ENCODE results near the gene KHDC3L. TPM values are rescaled to one million over a fixed set of nuclear protein-coding genes. Genes with fewer than 3 reads are reported as not detected.

The KHDC3L gene
- total RNA-seq, 2 experiments from 2014 or later = not detected

DNA sequence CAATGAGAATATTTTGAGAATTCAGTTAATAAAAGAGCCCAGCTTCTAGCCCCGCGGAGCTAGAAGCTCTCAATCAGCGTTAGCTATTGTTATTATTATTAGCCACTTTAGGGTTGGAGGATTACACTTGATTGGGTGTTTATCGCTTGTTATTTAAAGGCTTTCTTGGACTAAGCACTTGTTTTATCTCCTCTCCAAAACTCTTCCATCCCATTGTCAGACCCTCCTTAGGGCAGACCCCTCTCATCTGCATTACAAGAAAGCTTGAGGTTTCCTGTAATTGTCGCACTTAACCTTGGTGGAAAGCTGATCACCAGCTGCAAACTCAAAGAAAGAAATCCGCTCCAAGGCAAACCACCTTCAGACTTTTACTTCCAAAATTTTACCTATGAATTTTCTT is 13.1 kb upstream of the KHDC3L start:
- CTCF ChIA-PET = interaction anchor here (0.6 to 1.7 kb wide), 2 partner anchors 39 to 921 kb away, joined by 3 to 9 read pairs; no protein-coding TSS in a partner anchor

DNA sequence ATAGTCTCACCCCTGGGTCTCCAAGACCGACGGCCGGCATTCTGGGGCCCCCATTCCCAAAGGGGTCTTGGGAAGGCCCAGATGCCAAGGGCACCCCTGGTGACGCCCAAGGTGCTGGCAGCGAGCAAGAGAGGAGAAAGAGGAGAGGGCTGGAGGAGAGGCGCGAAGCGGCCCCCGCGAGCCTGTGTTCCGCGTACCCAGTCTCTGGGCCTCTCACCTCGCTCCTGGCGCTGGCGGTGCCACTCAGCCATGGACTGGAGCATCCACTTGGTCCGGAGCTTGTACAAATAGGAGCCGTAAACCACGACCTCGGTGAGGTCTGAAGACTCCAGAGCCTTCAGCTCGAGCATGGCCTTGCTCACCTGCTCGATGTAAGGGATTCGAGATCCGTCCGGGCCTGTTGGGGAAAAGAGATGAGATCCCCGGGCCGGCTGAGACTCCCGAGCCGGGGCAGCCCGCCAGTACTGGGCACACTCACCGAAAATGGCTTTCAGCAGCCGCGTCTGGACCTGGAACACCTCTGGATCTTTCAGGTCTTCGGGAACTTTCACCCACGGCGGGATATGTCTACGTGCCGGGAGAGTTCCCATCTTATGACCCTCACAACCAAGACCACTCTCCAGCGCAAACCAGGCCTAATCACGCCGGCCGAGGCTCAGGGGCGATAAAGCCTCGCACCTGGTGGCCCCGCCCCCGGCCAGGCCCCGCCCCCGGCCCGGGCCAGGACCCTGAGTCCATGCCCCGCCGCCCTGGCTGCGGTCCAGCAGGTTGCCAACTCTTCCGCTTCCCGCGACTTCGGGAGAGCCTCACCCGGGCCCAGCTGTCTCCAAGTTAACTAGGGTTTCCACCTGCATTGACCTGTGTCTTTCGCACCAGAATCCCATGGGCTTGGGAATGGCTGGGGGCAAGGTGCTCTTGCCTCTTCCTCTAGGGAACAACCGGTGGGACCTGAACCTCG is 8.5 kb upstream of the KHDC3L start, which contains the start of gene DPPA5:
Gene DPPA5 (minus strand): TSS at position 641 of the 958 bp plus-strand sequence. CDS start 51 bp downstream, at position 590.
- DNase-seq = no peak
- Mint-ChIP-seq H3K27me3 (ENCODE audit: low read depth) (peaks cover 13% of the 10 kb centered on the region), H3K4me3 (no peak within 1 kb of the TSS), H3K27ac (no peak within 1 kb of the TSS), H3K36me3 (ENCODE audit: low read depth) (no peaks in the 10 kb centered on the region), H3K4me1 (ENCODE audit: low read depth) (no peaks in the 10 kb centered on the region), H3K9me3 (no peaks in the 10 kb centered on the region)
- CTCF ChIA-PET = no interaction called here
- intact Hi-C loops (cut with micrococcal nuclease) = no loop called here

More for the DNA sequence above, 13.1 kb upstream of the KHDC3L start:
- Mint-ChIP-seq H3K4me1 (ENCODE audit: low read depth) (no peaks in the 10 kb centered on the region), H3K27ac (no peak overlapping the region), H3K9me3 (no peaks in the 10 kb centered on the region), H3K36me3 (ENCODE audit: low read depth) (no peaks in the 10 kb centered on the region), H3K27me3 (ENCODE audit: low read depth) (peaks cover 22% of the 10 kb centered on the region), H3K4me3 (no peak overlapping the region)
- DNase-seq = no peak
- intact Hi-C loops (cut with micrococcal nuclease) = no loop called here

DNA sequence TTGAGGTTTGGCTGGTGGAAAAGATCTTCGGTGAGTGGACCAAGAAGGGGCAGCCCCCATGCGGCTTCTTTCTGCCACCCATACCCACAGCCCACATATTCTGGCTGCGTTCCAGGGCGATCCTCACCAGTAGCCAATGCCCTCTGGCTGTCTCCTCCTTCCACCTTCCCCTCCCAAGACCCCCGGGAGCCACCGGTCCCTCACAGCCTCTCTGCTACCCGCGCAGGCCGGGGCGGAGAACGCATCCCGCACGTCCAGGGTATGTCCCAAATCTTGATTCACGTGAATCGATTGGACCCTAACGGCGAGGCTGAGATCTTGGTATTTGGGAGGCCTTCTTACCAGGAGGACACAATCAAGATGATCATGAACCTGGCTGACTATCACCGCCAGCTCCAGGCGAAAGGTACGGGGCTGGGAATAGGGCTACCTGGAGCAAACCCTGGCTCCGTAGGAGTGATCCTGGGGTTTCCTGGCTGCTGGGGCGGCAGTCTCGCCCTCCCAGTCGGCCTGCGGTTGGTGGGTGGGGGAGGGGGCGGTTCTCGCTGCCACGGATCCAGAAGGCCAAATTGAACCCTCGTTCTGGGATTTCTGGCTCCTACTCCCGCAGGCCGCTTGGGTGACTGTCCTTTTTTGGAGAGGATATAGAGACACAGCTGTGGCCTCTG is 545 bp downstream of the KHDC3L start:
- H3K4me1 Mint-ChIP-seq (ENCODE audit: low read depth) = no peaks in the 10 kb centered on the region
- no peak overlapping the region for H3K4me3 Mint-ChIP-seq
- H3K9me3 Mint-ChIP-seq = no peaks in the 10 kb centered on the region
- H3K27me3 Mint-ChIP-seq (ENCODE audit: low read depth) = no peaks in the 10 kb centered on the region
- CTCF ChIA-PET = no interaction called here
- intact Hi-C loops (cut with micrococcal nuclease) = no loop called here
- H3K27ac Mint-ChIP-seq = no peak overlapping the region
- no peaks in the 10 kb centered on the region for H3K36me3 Mint-ChIP-seq (ENCODE audit: low read depth)
- DNase-seq = no peak

DNA sequence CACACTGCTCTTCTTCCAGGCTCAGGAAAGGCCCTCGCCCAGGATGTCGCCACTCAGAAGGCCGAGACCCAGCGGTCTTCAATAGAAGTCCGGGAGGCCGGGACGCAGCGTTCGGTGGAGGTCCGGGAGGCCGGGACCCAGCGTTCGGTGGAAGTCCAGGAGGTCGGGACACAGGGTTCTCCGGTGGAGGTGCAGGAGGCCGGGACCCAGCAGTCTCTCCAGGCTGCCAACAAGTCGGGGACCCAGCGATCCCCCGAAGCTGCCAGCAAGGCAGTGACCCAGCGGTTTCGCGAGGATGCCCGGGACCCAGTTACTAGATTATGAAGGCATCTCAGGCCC is 1.0 kb downstream of the KHDC3L start:
- Mint-ChIP-seq H3K4me3 (no peak overlapping the region), H3K9me3 (no peaks in the 10 kb centered on the region), H3K27ac (no peak overlapping the region), H3K27me3 (ENCODE audit: low read depth) (no peaks in the 10 kb centered on the region), H3K4me1 (ENCODE audit: low read depth) (no peaks in the 10 kb centered on the region), H3K36me3 (ENCODE audit: low read depth) (no peaks in the 10 kb centered on the region)
- no peak for DNase-seq
- intact Hi-C loops (cut with micrococcal nuclease) = no loop called here
- CTCF ChIA-PET = no interaction called here

DNA sequence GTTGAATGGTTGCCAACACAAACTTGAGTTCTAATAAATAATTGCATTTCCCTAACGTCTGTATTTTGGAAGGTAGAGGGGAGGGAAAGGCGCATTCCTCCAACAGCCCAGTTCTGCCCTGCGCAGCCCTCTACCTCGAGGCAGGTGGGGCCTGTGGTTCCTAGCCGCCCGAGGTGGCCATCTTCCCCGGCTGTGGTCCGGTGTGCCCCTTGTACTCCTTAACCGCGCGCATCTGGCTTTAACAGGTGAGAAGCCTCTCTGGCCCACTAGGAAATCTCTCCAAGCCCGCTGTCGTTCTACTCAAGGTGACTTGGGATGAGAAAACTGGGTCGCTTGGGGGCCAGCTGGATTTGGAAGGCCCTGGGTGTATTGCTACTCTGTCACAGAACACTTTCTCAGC is 1.7 kb downstream of the KHDC3L start:
- no peak overlapping the region for H3K4me3 Mint-ChIP-seq
- no peaks in the 10 kb centered on the region for H3K4me1 Mint-ChIP-seq (ENCODE audit: low read depth)
- H3K36me3 Mint-ChIP-seq (ENCODE audit: low read depth) = no peaks in the 10 kb centered on the region
- CTCF ChIA-PET = no interaction called here
- DNase-seq = no peak
- H3K27ac Mint-ChIP-seq = no peak overlapping the region
- intact Hi-C loops (cut with micrococcal nuclease) = no loop called here
- no peaks in the 10 kb centered on the region for H3K9me3 Mint-ChIP-seq
- no peaks in the 10 kb centered on the region for H3K27me3 Mint-ChIP-seq (ENCODE audit: low read depth)

DNA sequence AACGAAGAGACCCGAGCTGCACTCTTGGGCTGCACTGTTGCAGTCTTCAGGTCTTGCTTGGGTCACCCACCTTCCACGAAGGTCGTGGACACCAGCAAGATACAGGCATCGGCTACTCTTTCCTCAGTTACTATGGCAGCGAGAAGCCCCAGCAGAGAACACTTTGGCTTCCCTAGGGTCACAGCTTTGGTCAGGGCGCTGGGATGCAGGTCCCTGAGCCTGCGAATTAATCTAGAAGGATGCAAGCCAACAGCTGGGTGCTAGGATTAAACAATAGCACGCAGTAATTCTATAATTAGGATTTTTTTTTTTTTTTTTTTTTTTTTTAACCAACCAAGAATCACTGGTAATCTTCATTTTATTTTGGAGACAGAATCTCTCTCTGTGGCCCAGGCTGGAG is 2.1 kb downstream of the KHDC3L start:
- intact Hi-C loops (cut with micrococcal nuclease) = no loop called here
- Mint-ChIP-seq H3K27ac (no peak overlapping the region), H3K27me3 (ENCODE audit: low read depth) (no peaks in the 10 kb centered on the region), H3K9me3 (no peaks in the 10 kb centered on the region), H3K4me1 (ENCODE audit: low read depth) (no peaks in the 10 kb centered on the region), H3K4me3 (no peak overlapping the region), H3K36me3 (ENCODE audit: low read depth) (no peaks in the 10 kb centered on the region)
- CTCF ChIA-PET = interaction anchor here (1.6 kb wide), 1 partner anchor 25 kb away, joined by 4 read pairs; no protein-coding TSS in a partner anchor
- no peak for DNase-seq

DNA sequence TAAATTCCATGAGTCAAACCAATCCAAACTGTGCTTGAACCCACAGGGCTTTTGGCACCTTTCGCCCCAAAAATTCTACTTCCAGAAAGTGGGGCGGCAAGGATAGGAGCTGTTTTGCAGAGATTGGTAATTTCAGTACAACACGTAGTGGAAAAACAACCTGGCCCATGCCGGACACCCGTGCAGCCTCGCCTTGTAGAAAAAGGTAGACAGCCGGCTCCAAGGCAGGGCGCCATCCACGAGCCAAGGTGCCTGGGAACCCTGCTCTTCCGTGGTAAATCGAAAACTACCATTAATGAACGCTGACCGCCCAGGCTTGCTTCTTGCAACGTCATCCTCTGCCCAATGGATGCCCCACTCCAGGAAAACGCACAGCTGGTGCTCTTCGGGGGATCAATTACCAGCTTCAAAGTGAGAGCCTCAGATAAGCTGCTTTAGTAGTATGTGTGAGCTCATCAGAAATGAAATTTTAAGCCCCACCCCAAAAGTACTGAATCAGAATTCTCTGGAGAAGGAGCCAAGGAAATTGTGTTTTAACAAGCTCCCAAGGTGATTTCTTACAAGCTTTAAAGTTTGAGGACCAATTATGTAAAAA is 5.4 kb downstream of the KHDC3L start:
- no peak for DNase-seq
- Mint-ChIP-seq H3K9me3 (peaks cover 10% of the 10 kb centered on the region), H3K27me3 (ENCODE audit: low read depth) (no peaks in the 10 kb centered on the region), H3K36me3 (ENCODE audit: low read depth) (no peaks in the 10 kb centered on the region), H3K4me3 (no peak overlapping the region), H3K27ac (no peak overlapping the region), H3K4me1 (ENCODE audit: low read depth) (no peaks in the 10 kb centered on the region)
- intact Hi-C loops (cut with micrococcal nuclease) = no loop called here
- CTCF ChIA-PET = interaction anchor here (0.5 to 0.6 kb wide), 2 partner anchors 51 to 244 kb away, joined by 3 read pairs; no protein-coding TSS in a partner anchor

DNA sequence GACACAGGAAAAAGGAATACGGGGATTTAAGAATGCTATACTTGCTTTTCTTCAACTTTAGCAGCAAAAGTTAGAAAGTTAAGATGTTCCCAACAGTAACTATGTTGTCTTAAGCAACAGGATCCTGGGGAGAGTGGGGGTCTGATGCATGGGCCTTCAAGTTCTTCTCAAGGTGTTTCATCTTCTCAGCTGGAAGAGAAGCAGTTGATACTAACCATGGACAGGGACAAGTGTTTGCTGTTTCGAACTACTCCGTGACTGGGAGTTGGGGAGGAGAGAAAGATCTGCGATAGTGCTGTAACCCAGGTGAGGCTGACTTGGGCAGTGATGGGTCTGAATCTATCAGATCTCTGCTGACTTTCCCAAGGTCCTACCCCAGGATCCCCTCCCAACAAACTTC is 6.2 kb downstream of the KHDC3L start:
- CTCF ChIA-PET = interaction anchor here (0.5 to 0.6 kb wide), 3 partner anchors 50 to 243 kb away, joined by 3 read pairs; no protein-coding TSS in a partner anchor
- no peaks in the 10 kb centered on the region for H3K4me1 Mint-ChIP-seq (ENCODE audit: low read depth)
- DNase-seq = no peak
- H3K4me3 Mint-ChIP-seq = no peak overlapping the region
- H3K36me3 Mint-ChIP-seq (ENCODE audit: low read depth) = no peaks in the 10 kb centered on the region
- H3K27ac Mint-ChIP-seq = no peak overlapping the region
- no peaks in the 10 kb centered on the region for H3K27me3 Mint-ChIP-seq (ENCODE audit: low read depth)
- H3K9me3 Mint-ChIP-seq = peaks cover 10% of the 10 kb centered on the region
- intact Hi-C loops (cut with micrococcal nuclease) = no loop called here

DNA sequence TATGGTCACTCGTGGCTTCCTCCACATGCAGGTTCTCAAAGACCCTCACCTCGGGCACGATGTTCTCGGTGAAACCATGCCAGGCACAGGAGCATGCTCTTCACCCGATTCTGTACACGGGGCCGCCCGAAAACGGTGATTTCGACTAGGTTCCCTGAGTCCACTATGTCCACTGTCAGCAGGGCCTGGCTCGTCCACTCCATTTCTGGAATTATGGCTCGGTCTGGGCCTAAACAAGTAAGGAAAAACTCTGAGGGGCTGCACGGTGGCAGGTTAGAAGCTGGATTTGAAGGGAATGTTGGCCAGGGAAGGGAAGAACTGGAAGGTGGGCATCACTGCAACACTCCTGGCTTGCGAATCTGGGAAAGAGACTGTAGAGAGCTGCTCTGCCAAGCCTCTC is 6.7 kb downstream of the KHDC3L start:
- H3K4me1 Mint-ChIP-seq (ENCODE audit: low read depth) = no peaks in the 10 kb centered on the region
- intact Hi-C loops (cut with micrococcal nuclease) = no loop called here

DNA sequence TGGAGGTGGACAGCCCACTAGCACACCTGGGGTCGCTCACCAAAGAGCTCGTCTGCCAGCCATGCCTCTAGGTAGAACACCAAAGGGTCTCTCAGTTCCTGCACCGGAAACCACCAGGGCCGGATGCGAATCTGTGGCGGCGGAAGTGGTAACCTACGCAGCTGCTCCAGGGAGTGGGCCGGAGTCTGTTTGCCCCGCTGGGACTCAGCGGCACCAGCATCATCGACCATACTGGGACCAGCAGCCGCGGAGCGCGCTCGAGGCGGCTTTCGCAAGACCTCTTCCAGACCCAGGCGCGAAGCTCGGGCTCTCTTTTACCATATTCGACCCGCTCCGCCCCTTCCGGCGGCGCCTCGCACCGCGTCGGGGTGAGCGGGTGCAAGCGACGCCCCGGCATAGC is 7.1 kb downstream of the KHDC3L start, which contains the start of gene OOEP:
Gene OOEP (minus strand): TSS at position 335 of the 400 bp plus-strand sequence. CDS start 105 bp downstream, at position 230.
- DNase-seq = no peak
- Mint-ChIP-seq H3K36me3 (ENCODE audit: low read depth) (no peaks in the 10 kb centered on the region), H3K9me3 (peaks cover 10% of the 10 kb centered on the region), H3K4me3 (no peak within 1 kb of the TSS), H3K4me1 (ENCODE audit: low read depth) (no peaks in the 10 kb centered on the region), H3K27me3 (ENCODE audit: low read depth) (no peaks in the 10 kb centered on the region), H3K27ac (no peak within 1 kb of the TSS)
- CTCF ChIA-PET = no interaction called here
- intact Hi-C loops (cut with micrococcal nuclease) = no loop called here

More for the DNA sequence above, 6.7 kb downstream of the KHDC3L start:
- CTCF ChIA-PET = interaction anchor here (0.6 kb wide), 1 partner anchor 117 kb away, joined by 3 read pairs; no protein-coding TSS in a partner anchor
- no peak for DNase-seq
- Mint-ChIP-seq H3K27ac (no peak overlapping the region), H3K36me3 (ENCODE audit: low read depth) (no peaks in the 10 kb centered on the region), H3K9me3 (peaks cover 10% of the 10 kb centered on the region), H3K4me3 (no peak overlapping the region), H3K27me3 (ENCODE audit: low read depth) (no peaks in the 10 kb centered on the region)

DNA sequence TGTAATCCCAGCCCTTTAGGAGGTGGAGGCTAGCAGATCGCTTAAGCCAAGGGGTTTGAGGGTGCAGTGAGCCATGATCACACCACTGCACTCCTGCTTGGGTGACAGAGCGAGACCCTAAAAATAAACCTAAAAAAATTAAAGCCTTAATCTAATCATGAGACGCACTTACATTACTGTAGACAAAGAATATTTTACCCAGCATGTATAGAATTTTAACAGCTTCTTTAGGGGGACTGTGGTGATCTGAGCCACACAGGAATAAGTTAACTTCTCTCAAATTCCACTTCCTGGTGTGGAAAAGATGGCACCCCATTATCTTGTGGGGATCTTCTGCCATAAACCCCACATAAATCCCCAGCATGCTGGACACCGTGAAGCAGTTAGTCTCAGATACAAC is 9.5 kb downstream of the KHDC3L start:
- Mint-ChIP-seq H3K27me3 (ENCODE audit: low read depth) (no peaks in the 10 kb centered on the region), H3K36me3 (ENCODE audit: low read depth) (no peaks in the 10 kb centered on the region)

DNA sequence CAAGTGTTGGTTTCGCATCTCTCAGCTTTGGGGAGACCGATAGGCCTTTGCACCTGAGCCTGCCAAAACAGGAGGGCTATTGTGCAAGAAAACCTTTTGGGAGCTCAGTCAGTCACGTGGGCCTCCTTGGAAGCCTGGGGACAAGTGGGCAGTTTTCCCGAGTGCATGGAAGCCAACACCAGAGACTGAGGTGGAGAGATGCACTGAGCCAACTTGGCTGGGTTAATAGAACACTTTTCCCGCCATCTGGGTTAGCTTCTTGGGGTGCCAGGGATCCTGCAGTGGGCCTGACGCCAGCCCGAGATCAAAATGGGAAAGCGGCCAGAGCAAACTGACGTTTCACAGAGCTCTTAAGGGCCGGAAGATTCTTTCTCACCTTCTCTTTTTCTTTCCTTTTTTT is 10.1 kb downstream of the KHDC3L start:
- intact Hi-C loops (cut with micrococcal nuclease) = no loop called here
- H3K4me1 Mint-ChIP-seq (ENCODE audit: low read depth) = no peaks in the 10 kb centered on the region

More for the DNA sequence above, 9.5 kb downstream of the KHDC3L start:
- intact Hi-C loops (cut with micrococcal nuclease) = no loop called here
- Mint-ChIP-seq H3K27ac (no peak overlapping the region), H3K4me1 (ENCODE audit: low read depth) (no peaks in the 10 kb centered on the region), H3K9me3 (peaks cover 10% of the 10 kb centered on the region), H3K4me3 (no peak overlapping the region)
- DNase-seq = no peak
- CTCF ChIA-PET = no interaction called here

More for the DNA sequence above, 10.1 kb downstream of the KHDC3L start:
- no peak for DNase-seq
- no peak overlapping the region for H3K27ac Mint-ChIP-seq
- no peak overlapping the region for H3K4me3 Mint-ChIP-seq
- peaks cover 10% of the 10 kb centered on the region for H3K9me3 Mint-ChIP-seq
- CTCF ChIA-PET = no interaction called here
- H3K36me3 Mint-ChIP-seq (ENCODE audit: low read depth) = no peaks in the 10 kb centered on the region
- no peaks in the 10 kb centered on the region for H3K27me3 Mint-ChIP-seq (ENCODE audit: low read depth)
